GM12878 (cell line): ENCODE measurements around the gene DHX38. TPM values are rescaled to one million over a fixed set of nuclear protein-coding genes. Genes with fewer than 3 reads are reported as not detected.

Source experiments
- ATAC-seq: fragments of 200-7000 bp; cut with Tn5 transposase; 3 replicates; pipeline ENCODE4 v1.9.1; 2020; ENCODE audit warnings: mild to moderate bottlenecking, moderate library complexity
- BruUV-seq: library from RNA; stranded (reverse); fragments of 400-500 nt; replicated peaks from 2 replicates; lab custom pipeline; 2021; lab: Mats Ljungman, UMichigan
- CTCF ChIA-PET: fragments of 300-600 bp; sonication (Branson Sonifier 250); formaldehyde crosslinking; extraction: SDS; loops from one replicate; lab custom pipeline; 2021; ENCODE audit warnings: inconsistent platforms; lab: Yijun Ruan, JAX
- POLR2A ChIA-PET: fragments of 350-600 bp; formaldehyde crosslinking; extraction: SDS; loops from one replicate; lab custom pipeline; 2021; ENCODE audit warnings: inconsistent platforms; lab: Charles Lee
- RAD21 ChIA-PET: fragments of 300-600 bp; sonication (Branson Sonifier 250); formaldehyde crosslinking; loops from one replicate; lab custom pipeline; 2023; ENCODE audit warnings: antibody characterized with exemption; ENCODE audit not compliant: unreplicated experiment; lab: Charles Lee
- SMC1A ChIA-PET: fragments of 300-600 bp; sonication (Branson Sonifier 250); formaldehyde crosslinking; loops from one replicate; lab custom pipeline; 2023; ENCODE audit not compliant: unreplicated experiment, uncharacterized antibody; lab: Charles Lee
- DNase-seq: peaks from one replicate; pipeline ENCODE4 v3.0.0-alpha.2; 2011; ENCODE audit warnings: low read depth, low spot score
- FAIRE-seq: peaks from 3 replicates; lab custom pipeline; 2011; peaks lifted over from hg19 to GRCh38; lab: Jason Lieb, UNC
- H2AFZ ChIP-seq: 2 replicates; pipeline ENCODE4 v1.6.0; 2011; ENCODE audit warnings: low read depth, low read length, control low read depth; ENCODE audit not compliant: control insufficient read depth
- H3K27ac ChIP-seq: 2 replicates; pipeline ENCODE4 v1.5.1; 2011; ENCODE audit warnings: control low read depth; ENCODE audit not compliant: control insufficient read depth, insufficient read depth
- H3K27me3 ChIP-seq, 2 experiments: replicated peaks in 1 of 2; 2 replicates each; pipeline versions ENCODE4 v1.6.0 to v1.6.1; 2011; ENCODE audit warnings: low read length in 1 of 2; ENCODE audit not compliant: control insufficient read depth in 2 of 2, insufficient read depth in 2 of 2
- H3K36me3 ChIP-seq, 2 experiments: 2 replicates each; pipeline ENCODE4 v1.5.1; 2011; ENCODE audit warnings: low read length in 1 of 2; ENCODE audit not compliant: control insufficient read depth in 2 of 2, insufficient read depth in 2 of 2
- H3K4me1 ChIP-seq: 2 replicates; pipeline ENCODE4 v1.6.1; 2011; ENCODE audit warnings: mild to moderate bottlenecking, low read length, moderate library complexity, mixed read lengths; ENCODE audit not compliant: control insufficient read depth, insufficient read depth
- H3K4me2 ChIP-seq: 2 replicates; pipeline ENCODE4 v1.6.0; 2011; ENCODE audit warnings: control low read depth; ENCODE audit not compliant: control insufficient read depth, insufficient read depth
- H3K4me3 ChIP-seq: fragments of 200-600 bp; sonication (generic); 2 replicates; pipeline ENCODE4 v1.5.1; 2016
- H3K79me2 ChIP-seq: 2 replicates; pipeline ENCODE4 v1.6.0; 2011; ENCODE audit warnings: low read length; ENCODE audit not compliant: control insufficient read depth, insufficient read depth
- H3K9ac ChIP-seq: 2 replicates; pipeline ENCODE4 v1.8.0; 2011; ENCODE audit warnings: low read length, control low read depth, mixed read lengths; ENCODE audit not compliant: control insufficient read depth, insufficient read depth
- H3K9me3 ChIP-seq: replicated peaks from 3 replicates; pipeline ENCODE4 v1.5.1; 2011; ENCODE audit warnings: mild to moderate bottlenecking, low read length; ENCODE audit not compliant: control insufficient read depth, insufficient read depth
- H4K20me1 ChIP-seq: 2 replicates; pipeline ENCODE4 v1.6.0; 2011; ENCODE audit not compliant: control insufficient read depth, insufficient read depth
- CBX5 ChIP-seq: sonication (generic); IDR thresholded peaks from 2 replicates; pipeline ENCODE4 v1.6.1; 2016; ENCODE audit warnings: low read depth, moderate library complexity, mild to moderate bottlenecking, inconsistent platforms
- CHD2 ChIP-seq: IDR thresholded peaks from 2 replicates; pipeline ENCODE4 v1.6.1; 2011; ENCODE audit warnings: low read depth, low read length, improper control_type of control experiment, borderline replicate concordance
- MLLT1 ChIP-seq: fragments of 450-650 bp; IDR thresholded peaks from 2 replicates; pipeline ENCODE4 v1.6.1; 2016; ENCODE audit warnings: mild to moderate bottlenecking
- PAX5 ChIP-seq: IDR thresholded peaks from 2 replicates; pipeline ENCODE4 v1.6.1; 2011; ENCODE audit warnings: low read depth, low read length, borderline replicate concordance
- PML ChIP-seq: IDR thresholded peaks from 2 replicates; pipeline ENCODE4 v1.6.1; 2012; ENCODE audit warnings: low read length, inconsistent platforms
- POLR2A ChIP-seq: IDR thresholded peaks from 2 replicates; pipeline ENCODE4 v1.6.1; 2011; ENCODE audit warnings: low read depth, mild to moderate bottlenecking, low read length
- POLR2AphosphoS5 ChIP-seq: IDR thresholded peaks from 2 replicates; pipeline ENCODE4 v1.6.1; 2011; ENCODE audit warnings: mild to moderate bottlenecking, low read length, inconsistent platforms
- STAT3 ChIP-seq: IDR thresholded peaks from 2 replicates; pipeline ENCODE4 v1.6.1; 2011; ENCODE audit warnings: low read depth, low read length, improper control_type of control experiment
- ZBED1 ChIP-seq: IDR thresholded peaks from 2 replicates; pipeline ENCODE4 v1.6.1; 2016; ENCODE audit warnings: borderline replicate concordance
- WGBS: methylation state at CpG from one replicate; pipeline ENCODE4 v1.1.6; 2016; ENCODE audit warnings: low lambda C conversion rate; ENCODE audit not compliant: insufficient replicate concordance, insufficient coverage; ENCODE audit errors: missing lambda C conversion rate; 5-methylcytosine and 5-hydroxymethylcytosine counted together
- in situ Hi-C: fragments of 300-500 bp; cut with MboI; formaldehyde crosslinking; loops from 9 replicates; pipeline ENCODE4 v1.14.3; 2018; ENCODE audit warnings: mixed read lengths
- intact Hi-C: fragments of 100-400 bp; cut with micrococcal nuclease; formaldehyde crosslinking; loops from one replicate; pipeline ENCODE4 v1.14.2; 2022; ENCODE audit not compliant: unreplicated experiment
- polyA plus RNA-seq, 11 experiments: library from polyadenylated mRNA; depleted of rRNA in 4 of 11; unstranded in 6 of 11; stranded (reverse) in 5 of 11; fragments of >200 nt; fragmentation: Nextera tagmentation in 4 of 11; fragmentation: Illumina TruSeq in 1 of 11; extraction: Ambion mirVana in 4 of 11; extraction: Trizol in 1 of 11; gene quantifications; 1 replicate in 1 of 11; 2 replicates in 10 of 11; pipeline versions ENCODE4 v1.2.1 to v1.2.3, GENCODE V29; 2011 to 2016; ENCODE audit warnings: inconsistent platforms in 2 of 11, missing spikeins in 2 of 11, low read depth in 1 of 11
- total RNA-seq, 4 experiments: library from RNA; depleted of rRNA in 3 of 4; stranded (reverse); fragments of >200 nt in 3 of 4; fragmentation: Illumina TruSeq in 1 of 4; extraction: Trizol in 1 of 4; gene quantifications; 2 replicates each; pipeline versions ENCODE4 v1.2.1 to v1.2.3, GENCODE V29; 2013 to 2021
- TF ChIP-seq, protein P1 (sequence below): fragments of 450-650 bp; formaldehyde crosslinking; IDR thresholded peaks from 2 replicates; pipeline ENCODE4 v1.4.0; 2020; ENCODE audit warnings: mild to moderate bottlenecking, moderate library complexity

DHX38 gene
- total and polyA plus RNA-seq, 10 of the 15 experiments (the other 5 are each of a cell fraction or from before 2014, with no cell fraction given): 2.1 to 67.8 (median 43.2) TPM

DNA sequence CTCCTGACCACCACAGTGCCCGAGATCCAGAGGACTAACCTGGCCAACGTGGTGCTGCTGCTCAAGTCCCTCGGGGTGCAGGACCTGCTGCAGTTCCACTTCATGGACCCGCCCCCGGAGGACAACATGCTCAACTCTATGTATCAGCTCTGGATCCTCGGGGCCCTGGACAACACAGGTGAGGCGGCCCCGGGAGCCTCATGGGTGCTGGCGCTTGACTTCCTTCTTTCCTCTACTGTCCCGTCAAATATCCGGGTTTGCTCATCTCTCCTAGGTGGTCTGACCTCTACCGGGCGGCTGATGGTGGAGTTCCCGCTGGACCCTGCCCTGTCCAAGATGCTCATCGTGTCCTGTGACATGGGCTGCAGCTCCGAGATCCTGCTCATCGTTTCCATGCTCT lies 13.7 kb downstream of the DHX38 start:
- WGBS: 97% methylated on average over 17 of the region's 17 CpGs
- SMC1A ChIA-PET: no interaction called here
- H3K79me2 ChIP-seq: no peaks in the 10 kb centered on the region
- H3K27me3 ChIP-seq: no peaks in the 10 kb centered on the region
- no peaks in the 10 kb centered on the region for H3K4me1 ChIP-seq
- POLR2A ChIA-PET: no interaction called here
- no peak for ATAC-seq
- CTCF ChIA-PET: no interaction called here
- H3K4me3 ChIP-seq: no peak overlapping the region
- H3K36me3 ChIP-seq: peaks cover 44 to 64% of the 10 kb centered on the region in 2 experiments
- DNase-seq: no peak
- no peak for FAIRE-seq
- H3K9me3 ChIP-seq: no peaks in the 10 kb centered on the region
- in situ Hi-C loops (no loop called here), intact Hi-C loops (no loop called here)
- no peak overlapping the region for H3K27ac ChIP-seq
- H3K4me2 ChIP-seq: no peak overlapping the region
- no peaks in the 10 kb centered on the region; the same call in 1 of the 2 replicates for H4K20me1 ChIP-seq
- no TSS peak for BruUV-seq
- RAD21 ChIA-PET: no interaction called here
- H2AFZ ChIP-seq: no peak overlapping the region
- TF ChIP-seq STAT3 (no peak), POLR2A (0 out of 2 replicates have a peak, but pooled peaks have one; percentile 6)
- H3K9ac ChIP-seq: no peak overlapping the region

GRCh38 chr16:72108353-72109102 lies 14.9 kb downstream of the DHX38 start:
- H3K4me1 ChIP-seq: no peaks in the 10 kb centered on the region
- ChIA-PET POLR2A (no interaction called here), SMC1A (no interaction called here), RAD21 (no interaction called here), CTCF (no interaction called here)
- no peak overlapping the region for H3K4me2 ChIP-seq
- peaks cover 42 to 59% of the 10 kb centered on the region in 2 experiments for H3K36me3 ChIP-seq
- 85% methylated on average over 15 of the region's 16 CpGs for WGBS
- no peak overlapping the region for H3K9ac ChIP-seq
- in situ Hi-C loops: no loop called here
- BruUV-seq: no TSS peak
- no peaks in the 10 kb centered on the region for H3K9me3 ChIP-seq
- ATAC-seq: no peak
- FAIRE-seq: no peak
- no peaks in the 10 kb centered on the region; the same call in 1 of the 2 replicates for H4K20me1 ChIP-seq
- H3K4me3 ChIP-seq: no peak overlapping the region
- no peak overlapping the region for H3K27ac ChIP-seq
- no peaks in the 10 kb centered on the region for H3K79me2 ChIP-seq
- no peak for DNase-seq
- H2AFZ ChIP-seq: no peak overlapping the region
- H3K27me3 ChIP-seq: no peaks in the 10 kb centered on the region
- no peak for TF ChIP-seq CBX5
- TF ChIP-seq POLR2A: no peak
- TF ChIP-seq, protein P1, sequence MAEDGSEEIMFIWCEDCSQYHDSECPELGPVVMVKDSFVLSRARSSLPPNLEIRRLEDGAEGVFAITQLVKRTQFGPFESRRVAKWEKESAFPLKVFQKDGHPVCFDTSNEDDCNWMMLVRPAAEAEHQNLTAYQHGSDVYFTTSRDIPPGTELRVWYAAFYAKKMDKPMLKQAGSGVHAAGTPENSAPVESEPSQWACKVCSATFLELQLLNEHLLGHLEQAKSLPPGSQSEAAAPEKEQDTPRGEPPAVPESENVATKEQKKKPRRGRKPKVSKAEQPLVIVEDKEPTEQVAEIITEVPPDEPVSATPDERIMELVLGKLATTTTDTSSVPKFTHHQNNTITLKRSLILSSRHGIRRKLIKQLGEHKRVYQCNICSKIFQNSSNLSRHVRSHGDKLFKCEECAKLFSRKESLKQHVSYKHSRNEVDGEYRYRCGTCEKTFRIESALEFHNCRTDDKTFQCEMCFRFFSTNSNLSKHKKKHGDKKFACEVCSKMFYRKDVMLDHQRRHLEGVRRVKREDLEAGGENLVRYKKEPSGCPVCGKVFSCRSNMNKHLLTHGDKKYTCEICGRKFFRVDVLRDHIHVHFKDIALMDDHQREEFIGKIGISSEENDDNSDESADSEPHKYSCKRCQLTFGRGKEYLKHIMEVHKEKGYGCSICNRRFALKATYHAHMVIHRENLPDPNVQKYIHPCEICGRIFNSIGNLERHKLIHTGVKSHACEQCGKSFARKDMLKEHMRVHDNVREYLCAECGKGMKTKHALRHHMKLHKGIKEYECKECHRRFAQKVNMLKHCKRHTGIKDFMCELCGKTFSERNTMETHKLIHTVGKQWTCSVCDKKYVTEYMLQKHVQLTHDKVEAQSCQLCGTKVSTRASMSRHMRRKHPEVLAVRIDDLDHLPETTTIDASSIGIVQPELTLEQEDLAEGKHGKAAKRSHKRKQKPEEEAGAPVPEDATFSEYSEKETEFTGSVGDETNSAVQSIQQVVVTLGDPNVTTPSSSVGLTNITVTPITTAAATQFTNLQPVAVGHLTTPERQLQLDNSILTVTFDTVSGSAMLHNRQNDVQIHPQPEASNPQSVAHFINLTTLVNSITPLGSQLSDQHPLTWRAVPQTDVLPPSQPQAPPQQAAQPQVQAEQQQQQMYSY (CRISPR knock-in tag): no peak
- no peak for TF ChIP-seq POLR2AphosphoS5
- no peak for TF ChIP-seq MLLT1
- TF ChIP-seq PML: no peak
- no peak for TF ChIP-seq ZBED1
- no peak for TF ChIP-seq PAX5
- no peak for TF ChIP-seq CHD2
- intact Hi-C loops: no loop called here
